ENCODE results near the gene FAAH.
A peak's percentile ranks its signal among the peaks of the same experiment; 100 is the strongest.

FAAH gene

GRCh38 chr1:46401154-46401913, 7.2 kb downstream of the FAAH start:
- DNase-seq, result peak; percentile 44 to 55

DNA sequence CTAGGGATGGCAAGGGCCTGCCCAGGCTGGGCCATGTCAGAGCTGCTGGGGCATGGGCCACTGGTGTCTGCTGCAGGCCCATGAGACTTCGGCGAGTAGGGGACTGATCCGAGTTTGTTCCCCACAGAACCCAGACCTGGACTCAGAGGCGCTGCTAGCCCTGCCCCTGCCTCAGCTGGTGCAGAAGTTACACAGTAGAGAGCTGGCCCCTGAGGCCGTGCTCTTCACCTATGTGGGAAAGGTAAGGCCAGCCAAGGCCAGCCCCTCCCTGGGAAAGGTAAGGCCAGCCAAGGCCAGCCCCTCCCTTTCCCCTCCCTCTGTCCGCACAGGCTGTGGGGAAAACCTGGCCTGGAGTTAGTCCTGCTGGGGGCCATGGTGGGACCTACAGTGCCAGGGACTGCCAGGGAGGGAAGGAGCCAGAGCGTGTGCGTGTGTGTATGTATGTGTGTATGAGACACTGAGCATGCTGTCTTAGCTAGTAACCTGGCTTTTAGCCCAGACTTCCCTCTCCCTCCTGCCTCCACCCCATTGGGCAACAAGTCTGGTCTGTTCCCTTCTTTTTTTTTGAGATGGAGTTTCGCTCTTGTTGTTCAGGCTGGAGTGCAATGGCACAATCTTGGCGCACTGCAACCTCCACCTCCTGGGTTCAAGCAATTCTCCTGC, 8.0 kb downstream of the FAAH start:
- peak; percentile 84 to 86 for DNase-seq

DNA sequence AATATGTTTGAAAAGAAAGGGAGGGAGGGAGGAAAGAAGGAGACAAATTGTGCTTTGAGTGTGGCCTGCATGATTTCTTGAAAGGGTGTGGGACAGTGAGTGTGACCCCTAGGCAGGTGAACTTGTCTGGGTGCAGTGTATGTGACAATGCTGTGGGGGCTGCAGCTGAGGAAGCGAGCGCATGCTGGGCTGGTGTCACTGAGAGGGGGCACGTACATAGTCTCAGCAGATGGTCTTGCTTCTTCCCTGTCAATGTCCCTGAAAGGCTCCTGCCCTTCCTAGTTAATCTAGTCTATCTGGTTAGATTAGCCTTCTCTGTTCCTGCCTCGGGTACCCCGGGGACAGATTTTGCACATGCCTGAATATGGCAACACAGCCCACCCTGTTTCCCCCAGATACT, 9.8 kb downstream of the FAAH start:
- DNase-seq, result no peak

DNA sequence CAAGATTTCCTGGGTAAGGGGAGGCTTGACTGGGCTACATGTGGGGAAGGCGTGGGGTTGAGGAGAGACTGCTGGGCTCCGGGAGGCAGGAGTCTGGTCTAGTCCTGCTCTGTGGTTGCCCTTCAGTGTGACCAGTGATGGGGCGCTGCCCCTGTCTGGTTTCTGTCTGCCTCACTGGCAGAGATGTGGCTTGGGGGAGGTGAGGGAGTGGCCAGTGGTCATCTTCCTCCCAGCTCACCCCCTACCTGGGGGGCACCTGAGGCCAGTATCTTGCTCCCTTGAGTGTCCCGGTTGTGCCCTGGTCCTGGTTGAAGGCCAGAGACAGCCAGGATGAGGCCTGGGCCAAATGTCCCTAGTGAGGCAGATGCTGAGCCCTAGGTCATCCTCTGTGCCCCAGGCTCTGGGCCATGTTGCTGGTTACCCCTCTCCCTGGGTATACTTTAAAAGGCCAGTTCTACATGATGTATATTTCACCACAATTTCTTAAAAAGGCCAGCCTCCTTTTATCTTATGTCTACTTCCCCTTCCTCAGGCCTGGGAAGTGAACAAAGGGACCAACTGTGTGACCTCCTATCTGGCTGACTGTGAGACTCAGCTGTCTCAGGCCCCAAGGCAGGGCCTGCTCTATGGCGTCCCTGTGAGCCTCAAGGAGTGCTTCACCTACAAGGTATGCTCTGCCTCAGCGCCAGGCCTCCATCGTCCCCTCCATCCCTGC, 10.5 kb downstream of the FAAH start:
- peak; percentile 54 to 58 for DNase-seq

GRCh38 chr1:46405197-46405555, 11.1 kb downstream of the FAAH start:
- no peak for DNase-seq

- DNase-seq, result peak in 1 of 2 donors; percentile 44
These were observed 11.6 kb downstream of the FAAH start for GRCh38 chr1:46405724-46406123.

DNA sequence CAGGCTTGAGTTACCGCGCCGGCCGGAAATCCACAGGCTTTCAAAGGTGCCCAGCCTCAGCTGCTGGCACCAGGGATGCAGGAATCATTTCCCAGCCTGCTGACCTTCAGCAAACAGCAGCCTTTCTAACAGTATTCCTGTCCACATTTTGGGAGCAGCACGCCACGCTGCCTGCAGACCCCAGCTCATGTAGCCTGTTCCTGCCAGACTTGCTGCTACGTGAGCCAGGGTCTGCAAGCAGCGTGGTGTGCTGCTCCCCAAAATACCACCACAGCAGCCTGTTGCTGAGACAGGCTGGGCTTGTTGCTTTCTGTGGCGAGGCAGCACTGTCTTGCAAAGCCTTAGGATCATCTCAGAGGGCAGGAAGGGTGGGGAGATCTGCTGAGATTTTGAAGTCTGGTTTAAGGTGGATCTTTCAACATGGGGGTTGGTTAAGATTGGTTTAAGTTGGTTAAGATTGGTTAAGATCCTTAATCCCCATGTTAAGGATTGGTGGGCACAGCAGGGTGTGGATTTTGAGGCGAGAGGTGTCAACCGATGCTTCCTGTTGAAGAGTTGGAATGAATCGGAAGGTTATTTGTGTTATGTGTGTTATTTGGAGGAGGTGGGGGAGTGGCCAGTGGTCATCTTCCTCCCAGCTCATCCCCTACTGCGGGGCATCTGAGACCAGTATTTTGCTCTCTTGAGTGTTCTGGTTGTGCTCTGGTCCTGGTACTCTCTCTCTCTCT, 12.9 kb downstream of the FAAH start:
- DNase-seq, result no peak

DNA sequence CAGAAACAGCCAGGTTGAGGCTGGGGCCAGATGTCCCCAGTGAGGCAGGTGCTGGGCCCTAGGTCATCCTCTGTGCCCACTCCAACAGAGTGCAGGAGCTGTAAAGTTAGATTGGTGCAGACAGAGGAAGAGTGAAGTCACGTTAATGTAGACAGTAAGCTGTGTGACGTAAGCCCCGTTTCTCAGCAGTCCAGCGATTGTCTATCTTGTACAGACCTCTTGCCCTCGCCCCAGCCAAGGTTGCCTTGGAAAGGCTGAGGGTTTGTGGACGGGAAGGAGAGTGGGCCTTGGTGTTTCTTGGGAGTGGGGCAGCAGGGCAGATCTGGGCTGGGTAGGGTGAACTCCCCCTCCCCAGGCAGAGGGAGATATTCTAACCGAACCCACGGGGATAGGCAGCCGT, 13.5 kb downstream of the FAAH start:
- DNase-seq, result no peak

GRCh38 chr1:46408356-46409062, 14.4 kb downstream of the FAAH start:
- DNase-seq, result no peak

DNA sequence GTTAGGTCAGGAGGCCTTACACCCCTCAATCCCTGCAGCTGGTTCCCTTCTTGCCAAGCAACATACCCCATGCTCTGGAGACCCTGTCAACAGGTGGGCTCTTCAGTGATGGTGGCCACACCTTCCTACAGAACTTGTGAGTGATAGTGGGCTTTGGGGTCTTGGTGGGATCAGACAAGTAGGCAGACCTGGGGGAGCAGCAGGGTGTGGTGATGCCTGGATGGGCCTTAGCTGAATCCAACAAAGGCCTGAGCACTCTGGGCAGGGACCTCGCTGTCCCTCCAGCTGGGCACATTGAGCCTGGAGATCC, 14.9 kb downstream of the FAAH start:
- DNase-seq, result no peak

- no peak for DNase-seq
These were observed 16.3 kb downstream of the FAAH start for GRCh38 chr1:46410156-46411009.

DNA sequence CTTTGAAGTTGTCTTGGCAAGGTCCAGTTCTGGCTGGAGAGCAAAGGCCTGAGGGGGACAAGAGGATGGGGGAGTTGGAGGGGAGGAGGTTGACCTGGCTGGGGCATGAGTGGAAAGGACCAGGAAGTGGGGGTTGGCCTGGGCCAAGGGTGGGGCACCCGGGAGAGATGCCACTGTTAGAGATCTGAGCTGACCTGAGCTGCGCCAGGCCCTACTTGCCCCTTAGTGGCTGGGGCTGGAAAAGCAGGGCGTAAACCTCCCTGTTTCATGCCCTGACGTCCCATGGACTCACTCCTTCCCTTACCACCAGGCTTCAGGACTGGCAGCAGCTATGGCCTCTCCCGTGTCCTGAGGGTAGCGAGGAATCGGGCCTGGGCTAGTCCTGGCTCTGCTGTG, 16.9 kb downstream of the FAAH start:
- DNase-seq, result no peak

- DNase-seq, result no peak
These were observed 17.7 kb downstream of the FAAH start for GRCh38 chr1:46411601-46412341.

- no peak for DNase-seq
These were observed 18.9 kb downstream of the FAAH start for GRCh38 chr1:46412893-46413595.

DNA sequence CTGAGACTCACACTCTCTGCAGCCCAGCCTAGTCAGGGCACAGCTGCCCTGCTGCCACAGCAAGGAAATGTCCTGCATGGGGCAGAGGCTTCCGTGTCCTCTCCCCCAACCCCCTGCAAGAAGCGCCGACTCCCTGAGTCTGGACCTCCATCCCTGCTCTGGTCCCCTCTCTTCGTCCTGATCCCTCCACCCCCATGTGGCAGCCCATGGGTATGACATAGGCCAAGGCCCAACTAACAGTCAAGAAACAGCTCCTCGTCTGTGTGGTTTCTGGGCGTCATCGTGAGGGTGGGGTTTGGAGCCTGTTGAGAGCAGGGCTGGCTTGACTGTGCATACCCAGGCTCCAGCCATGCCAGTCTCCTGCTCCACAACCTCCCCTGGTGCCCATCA, 19.5 kb downstream of the FAAH start:
- no peak for DNase-seq

- DNase-seq, result no peak
These were observed 21.4 kb downstream of the FAAH start for GRCh38 chr1:46415514-46415913.

DNA sequence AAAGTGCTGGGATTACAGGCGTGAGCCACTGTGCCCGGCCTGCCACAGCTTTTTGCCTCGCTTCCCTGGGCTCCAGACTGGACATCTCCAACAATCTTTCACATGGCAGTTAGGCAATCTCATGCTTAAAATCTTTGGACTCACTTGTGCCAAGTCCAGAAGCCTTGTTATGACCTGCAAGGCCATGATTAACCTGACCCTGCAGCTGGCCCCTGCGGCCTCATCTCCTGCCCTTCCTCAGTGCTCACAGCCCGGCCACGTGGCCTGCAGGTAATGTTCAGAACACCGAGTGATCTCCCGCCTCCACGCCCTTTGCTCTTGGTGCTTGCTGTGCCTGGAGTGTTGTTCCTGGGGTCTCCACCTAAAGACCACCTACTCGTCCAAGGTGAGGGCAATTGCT, 24.9 kb downstream of the FAAH start:
- DNase-seq, result no peak

GRCh38 chr1:46420533-46420915, 26.4 kb downstream of the FAAH start:
- DNase-seq, result no peak

- DNase-seq, result no peak
These were observed 27.6 kb downstream of the FAAH start for GRCh38 chr1:46421739-46422138.

- DNase-seq, result no peak
These were observed 28.2 kb downstream of the FAAH start for GRCh38 chr1:46422261-46422871.

Data from inflammatory macrophage (primary cell).